ENCODE data around the gene MACROD1. TPM values are rescaled to one million over a fixed set of nuclear protein-coding genes. Genes with fewer than 3 reads are reported as not detected.

MACROD1 gene
- total RNA-seq, 1 experiment from 2014 or later, result 36.9 TPM

- H3K4me3 Mint-ChIP-seq, result peak overlapping the region; percentile 69
- DNase-seq (ENCODE audit: low spot score) (no peak), ATAC-seq (no peak; the same call in 1 of the 2 replicates)
- peaks cover 22% of the 10 kb centered on the region for H3K4me1 Mint-ChIP-seq
- H3K36me3 Mint-ChIP-seq, result peaks cover 11% of the 10 kb centered on the region; the same call in 1 of the 2 replicates
- POLR2A ChIA-PET, result interaction anchor here (2.0 kb wide), 1 partner anchor 20 kb away, joined by 11 read pairs; the partner anchor contains the start of gene STIP1
- no peak overlapping the region for H3K27ac Mint-ChIP-seq
- no peaks in the 10 kb centered on the region for H3K27me3 Mint-ChIP-seq (ENCODE audit: low read depth)
- CTCF ChIA-PET, result interaction anchor here (0.9 to 2.5 kb wide), 6 partner anchors 13 to 165 kb away, joined by 3 to 11 read pairs (median 6); partner anchors contain the start of genes NUDT22, PLCB3, STIP1 and TRPT1
- peaks cover 6% of the 10 kb centered on the region; the same call in 1 of the 2 replicates for H3K9me3 Mint-ChIP-seq
- TF ChIP-seq NR2C2 (CRISPR knock-in tag; IDR thresholded peaks at IDR 0.05) (no peak), SMAD3 (CRISPR knock-in tag; IDR thresholded peaks at IDR 0.05; ENCODE audit: borderline replicate concordance) (0 out of 2 replicates have a peak, but pooled peaks have one; percentile 19)
Measured at GRCh38 chr11:64165481-64165841, 452 bp downstream of the MACROD1 start.

- H3K4me1 Mint-ChIP-seq, result peaks cover 22% of the 10 kb centered on the region
- peaks cover 2% of the 10 kb centered on the region; the same call in 1 of the 2 replicates for H3K27me3 Mint-ChIP-seq (ENCODE audit: low read depth)
- peaks cover 6% of the 10 kb centered on the region; the same call in 1 of the 2 replicates for H3K9me3 Mint-ChIP-seq
- TF ChIP-seq NR1H2 (CRISPR knock-in tag; IDR thresholded peaks at IDR 0.05) (no peak), E2F5 (CRISPR knock-in tag; IDR thresholded peaks at IDR 0.05) (no peak), GABPB1 (CRISPR knock-in tag; IDR thresholded peaks at IDR 0.05) (no peak), USF2 (CRISPR knock-in tag; IDR thresholded peaks at IDR 0.05) (peak; percentile 77), USF1 (CRISPR knock-in tag; IDR thresholded peaks at IDR 0.05) (peak; percentile 37; the same call in 1 of the 2 replicates), CDX4 (CRISPR knock-in tag; IDR thresholded peaks at IDR 0.05; ENCODE audit: borderline replicate concordance) (no peak), FOXK1 (CRISPR knock-in tag; IDR thresholded peaks at IDR 0.05) (no peak), NFYB (CRISPR knock-in tag; conservative IDR thresholded peaks at IDR 0.05; ENCODE audit: low read depth) (0 out of 2 replicates have a peak, but pooled peaks have one; percentile 9), ZNF423 (CRISPR knock-in tag; IDR thresholded peaks at IDR 0.05) (peak; percentile 42; the same call in 1 of the 2 replicates), OVOL2 (CRISPR knock-in tag; IDR thresholded peaks at IDR 0.05; ENCODE audit: borderline replicate concordance) (no peak)
- CTCF ChIA-PET, result interaction anchor here (0.6 to 2.5 kb wide), 12 partner anchors 12 to 251 kb away, joined by 3 to 11 read pairs (median 4); partner anchors contain the start of genes NUDT22, PLCB3, STIP1 and TRPT1
- peak overlapping the region; percentile 49; the same call in 1 of the 2 replicates for H3K27ac Mint-ChIP-seq
- POLR2A ChIA-PET, result interaction anchor here (2.0 kb wide), 1 partner anchor 21 kb away, joined by 11 read pairs; the partner anchor contains the start of gene STIP1
- ATAC-seq, result peak; percentile 54
- peaks cover 8% of the 10 kb centered on the region; the same call in 1 of the 2 replicates for H3K36me3 Mint-ChIP-seq
- H3K4me3 Mint-ChIP-seq, result peak overlapping the region; percentile 69
- peak; percentile 50 for DNase-seq (ENCODE audit: low spot score)
Measured at GRCh38 chr11:64164392-64165312, 1.3 kb downstream of the MACROD1 start.

- Mint-ChIP-seq H3K9me3 (peaks cover 6% of the 10 kb centered on the region; the same call in 1 of the 2 replicates), H3K4me1 (peaks cover 22% of the 10 kb centered on the region), H3K4me3 (no peak overlapping the region), H3K27ac (no peak overlapping the region), H3K36me3 (peaks cover 8% of the 10 kb centered on the region; the same call in 1 of the 2 replicates), H3K27me3 (ENCODE audit: low read depth) (peaks cover 2% of the 10 kb centered on the region; the same call in 1 of the 2 replicates)
- ChIA-PET POLR2A (interaction anchor here (1.0 kb wide), 1 partner anchor 22 kb away, joined by 3 read pairs; the partner anchor contains the start of gene STIP1), CTCF (interaction anchor here (0.6 to 1.7 kb wide), 7 partner anchors 11 to 251 kb away, joined by 3 to 9 read pairs (median 4); partner anchors contain the start of gene STIP1)
- ATAC-seq (no peak), DNase-seq (ENCODE audit: low spot score) (no peak)
- no peak for TF ChIP-seq JUN (CRISPR knock-in tag; IDR thresholded peaks at IDR 0.05)
- TF ChIP-seq ZNF263 (CRISPR knock-in tag; IDR thresholded peaks at IDR 0.05; ENCODE audit: low read depth), result no peak
- no peak for TF ChIP-seq E2F4 (CRISPR knock-in tag; IDR thresholded peaks at IDR 0.05; ENCODE audit: borderline replicate concordance, low read depth)
- TF ChIP-seq ZNF281 (CRISPR knock-in tag; IDR thresholded peaks at IDR 0.05), result no peak
- no peak for TF ChIP-seq NR1H2 (CRISPR knock-in tag; IDR thresholded peaks at IDR 0.05)
- TF ChIP-seq ZNF425 (CRISPR knock-in tag; conservative IDR thresholded peaks at IDR 0.05), result no peak
Measured at GRCh38 chr11:64163951-64164350, 2.0 kb downstream of the MACROD1 start.

Data from WTC11 (cell line).